ENCODE data around the gene PYGB. TPM values are rescaled to one million over a fixed set of nuclear protein-coding genes. Genes with fewer than 3 reads are reported as not detected.

Gene PYGB
- total RNA-seq, 6 donors from 2014 or later: 59.4 to 128 (median 98.4) TPM

- peaks cover 0 to 6% (median 0%) of the 10 kb centered on the region in 4 donors for H3K4me1 ChIP-seq
- H3K4me3 ChIP-seq: no peak overlapping the region
- WGBS, 2 donors: 92% methylated on average over 11 of the region's 11 CpGs
- DNase-seq (no peak), ATAC-seq (ENCODE audit: low FRiP score in 2 of 2) (no peak)
- no peaks in the 10 kb centered on the region for H3K9me3 ChIP-seq
- TF ChIP-seq EP300 (IDR thresholded peaks at IDR 0.05) (no peak), POLR2AphosphoS5 (IDR thresholded peaks at IDR 0.05) (no peak)
- TF ChIP-seq, protein P1, sequence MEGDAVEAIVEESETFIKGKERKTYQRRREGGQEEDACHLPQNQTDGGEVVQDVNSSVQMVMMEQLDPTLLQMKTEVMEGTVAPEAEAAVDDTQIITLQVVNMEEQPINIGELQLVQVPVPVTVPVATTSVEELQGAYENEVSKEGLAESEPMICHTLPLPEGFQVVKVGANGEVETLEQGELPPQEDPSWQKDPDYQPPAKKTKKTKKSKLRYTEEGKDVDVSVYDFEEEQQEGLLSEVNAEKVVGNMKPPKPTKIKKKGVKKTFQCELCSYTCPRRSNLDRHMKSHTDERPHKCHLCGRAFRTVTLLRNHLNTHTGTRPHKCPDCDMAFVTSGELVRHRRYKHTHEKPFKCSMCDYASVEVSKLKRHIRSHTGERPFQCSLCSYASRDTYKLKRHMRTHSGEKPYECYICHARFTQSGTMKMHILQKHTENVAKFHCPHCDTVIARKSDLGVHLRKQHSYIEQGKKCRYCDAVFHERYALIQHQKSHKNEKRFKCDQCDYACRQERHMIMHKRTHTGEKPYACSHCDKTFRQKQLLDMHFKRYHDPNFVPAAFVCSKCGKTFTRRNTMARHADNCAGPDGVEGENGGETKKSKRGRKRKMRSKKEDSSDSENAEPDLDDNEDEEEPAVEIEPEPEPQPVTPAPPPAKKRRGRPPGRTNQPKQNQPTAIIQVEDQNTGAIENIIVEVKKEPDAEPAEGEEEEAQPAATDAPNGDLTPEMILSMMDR (IDR thresholded peaks at IDR 0.05): no peak
- no peaks in the 10 kb centered on the region for H3K27me3 ChIP-seq
- no peak overlapping the region for H3K27ac ChIP-seq
- peaks cover 0 to 7% (median 2%) of the 10 kb centered on the region in 4 donors for H3K36me3 ChIP-seq
Measured at GRCh38 chr20:25338112-25339023, 90.5 kb downstream of the PYGB start.

DNA sequence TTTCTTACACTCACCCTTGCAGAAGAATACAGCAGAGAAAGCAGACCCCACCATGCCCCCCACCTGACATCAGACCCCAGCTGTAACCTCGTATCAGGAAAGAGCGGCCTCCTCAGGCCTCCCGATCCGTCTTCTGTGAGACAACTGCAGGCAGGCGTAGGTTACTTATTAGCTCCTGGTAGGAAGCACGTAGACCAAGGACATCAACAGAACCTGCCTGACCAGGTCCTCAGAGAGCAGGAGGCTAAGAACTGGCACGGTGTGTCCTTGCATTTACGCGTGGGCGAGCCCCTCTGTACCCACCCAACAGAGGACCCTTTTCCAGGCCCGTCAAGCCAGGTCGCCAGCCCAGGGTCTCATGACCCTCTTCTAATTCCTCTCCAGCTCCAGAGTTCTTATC is 91.7 kb downstream of the PYGB start:
- 76 to 81% methylated on average over 12 of the region's 12 CpGs for WGBS, 2 donors
- TF ChIP-seq, protein P1 (IDR thresholded peaks at IDR 0.05): no peak
- TF ChIP-seq POLR2A (IDR thresholded peaks at IDR 0.05): no peak
- TF ChIP-seq POLR2AphosphoS5 (IDR thresholded peaks at IDR 0.05): no peak
- no peak for TF ChIP-seq EP300 (IDR thresholded peaks at IDR 0.05)
- Histone ChIP-seq H3K4me1 (peaks cover 0 to 6% (median 0%) of the 10 kb centered on the region in 4 donors), H3K4me3 (no peak overlapping the region), H3K27me3 (no peaks in the 10 kb centered on the region), H3K9me3 (no peaks in the 10 kb centered on the region), H3K27ac (no peak overlapping the region), H3K36me3 (peaks cover 0 to 7% (median 2%) of the 10 kb centered on the region in 4 donors)
- peak; percentile 41 to 79 for ATAC-seq (ENCODE audit: low FRiP score in 2 of 2)
- peak in 1 of 2 donors; percentile 69 for DNase-seq

DNA sequence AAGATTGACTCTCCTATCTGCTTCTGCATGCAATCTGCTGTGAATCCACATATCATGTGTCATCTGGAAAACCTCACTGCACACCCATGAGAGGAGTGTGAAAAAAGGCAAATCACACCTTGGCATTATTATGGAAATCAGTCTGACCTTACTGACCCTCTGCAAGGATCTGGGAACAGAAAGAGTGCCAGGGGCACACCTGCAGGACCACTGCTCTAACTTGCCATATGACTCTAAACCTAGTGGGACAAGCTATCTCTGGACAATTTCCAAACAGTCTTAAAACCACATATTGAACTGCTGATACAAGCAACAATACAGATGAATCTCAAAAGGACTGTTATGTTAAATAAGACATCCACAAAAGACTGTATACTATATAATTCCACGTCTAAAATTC is 92.5 kb downstream of the PYGB start:
- ATAC-seq (ENCODE audit: low FRiP score in 2 of 2): no peak
- H3K27ac ChIP-seq: no peak overlapping the region

GRCh38 chr20:25341716-25342680 is 94.1 kb downstream of the PYGB start:
- H3K36me3 ChIP-seq: peaks cover 0 to 7% (median 2%) of the 10 kb centered on the region in 4 donors
- no peaks in the 10 kb centered on the region for H3K27me3 ChIP-seq
- ATAC-seq (ENCODE audit: low FRiP score in 2 of 2) (no peak), DNase-seq (no peak)
- TF ChIP-seq EP300 (IDR thresholded peaks at IDR 0.05) (no peak), POLR2A (IDR thresholded peaks at IDR 0.05) (no peak), POLR2AphosphoS5 (IDR thresholded peaks at IDR 0.05) (no peak)
- TF ChIP-seq, protein P1 (IDR thresholded peaks at IDR 0.05): no peak
- no peak overlapping the region for H3K4me3 ChIP-seq
- H3K4me1 ChIP-seq: peaks cover 0 to 6% (median 0%) of the 10 kb centered on the region in 4 donors
- no peaks in the 10 kb centered on the region for H3K9me3 ChIP-seq
- no peak overlapping the region for H3K27ac ChIP-seq
- 91 to 95% methylated on average over 9 of the region's 9 CpGs for WGBS, 2 donors

More for the DNA sequence above, 92.5 kb downstream of the PYGB start:
- peaks cover 0 to 7% (median 2%) of the 10 kb centered on the region in 4 donors for H3K36me3 ChIP-seq
- H3K4me1 ChIP-seq: peaks cover 0 to 6% (median 0%) of the 10 kb centered on the region in 4 donors
- no peaks in the 10 kb centered on the region for H3K27me3 ChIP-seq
- no peaks in the 10 kb centered on the region for H3K9me3 ChIP-seq
- no peak for DNase-seq
- TF ChIP-seq EP300 (IDR thresholded peaks at IDR 0.05): no peak
- 68 to 94% methylated on average over 1 of the region's 1 CpG for WGBS, 2 donors
- no peak overlapping the region for H3K4me3 ChIP-seq

- 88 to 97% methylated on average over 3 of the region's 3 CpGs for WGBS, 2 donors
- no peak overlapping the region for H3K27ac ChIP-seq
- no peak overlapping the region for H3K4me3 ChIP-seq
- H3K36me3 ChIP-seq: no peaks in the 10 kb centered on the region
- no peak for ATAC-seq (ENCODE audit: low FRiP score in 2 of 2)
- TF ChIP-seq EP300 (IDR thresholded peaks at IDR 0.05): no peak
- TF ChIP-seq POLR2AphosphoS5 (IDR thresholded peaks at IDR 0.05): no peak
- TF ChIP-seq, protein P1 (IDR thresholded peaks at IDR 0.05): no peak
- TF ChIP-seq POLR2A (IDR thresholded peaks at IDR 0.05): no peak
- H3K27me3 ChIP-seq: no peaks in the 10 kb centered on the region
- no peaks in the 10 kb centered on the region for H3K9me3 ChIP-seq
- H3K4me1 ChIP-seq: peaks cover 0 to 3% (median 0%) of the 10 kb centered on the region in 4 donors
- no peak for DNase-seq
Measured at GRCh38 chr20:25344634-25345033, 96.7 kb downstream of the PYGB start.
